LHCN-M2 (cell line): Measurements from ENCODE around the gene CTU2. TPM values are rescaled to one million over a fixed set of nuclear protein-coding genes. Genes with fewer than 3 reads are reported as not detected.

ENCODE experiments used
- DNase-seq: peaks from one replicate; pipeline ENCODE4 v3.0.0-alpha.2; 2012; ENCODE audit warnings: low read depth
- total RNA-seq: library from RNA; depleted of rRNA; stranded (reverse); fragments of >200 nt; gene quantifications from 2 replicates; pipeline ENCODE4 v1.2.3, GENCODE V29; 2014

The CTU2 gene
- total RNA-seq, 1 experiment from 2014 or later = 18.7 TPM

- DNase-seq = no peak
Observed at GRCh38 chr16:88696441-88696840, 9.9 kb upstream of the CTU2 start.

GRCh38 chr16:88697116-88697830 lies 9.0 kb upstream of the CTU2 start:
- no peak for DNase-seq

GRCh38 chr16:88697831-88698615 lies 8.3 kb upstream of the CTU2 start:
- DNase-seq = no peak

GRCh38 chr16:88698646-88699045 lies 7.7 kb upstream of the CTU2 start:
- no peak for DNase-seq

- DNase-seq = no peak
Observed at GRCh38 chr16:88699180-88699579, 7.1 kb upstream of the CTU2 start.

GRCh38 chr16:88700322-88700635 lies 6.0 kb upstream of the CTU2 start:
- no peak for DNase-seq

- DNase-seq = peak; percentile 34
Observed at GRCh38 chr16:88700636-88701482, 5.4 kb upstream of the CTU2 start.

- no peak for DNase-seq
Observed at GRCh38 chr16:88701581-88702370, 4.5 kb upstream of the CTU2 start.

- no peak for DNase-seq
Observed at GRCh38 chr16:88702371-88703210, 3.7 kb upstream of the CTU2 start.

GRCh38 chr16:88703486-88704309 lies 2.6 kb upstream of the CTU2 start:
- no peak for DNase-seq

- DNase-seq = no peak
Observed at GRCh38 chr16:88705076-88705684, 1.1 kb upstream of the CTU2 start.

- DNase-seq = no peak
Observed at GRCh38 chr16:88705801-88706228, 488 bp upstream of the CTU2 start.

- no peak for DNase-seq
Observed at GRCh38 chr16:88706965-88707826, 893 bp downstream of the CTU2 start.

GRCh38 chr16:88710556-88710955 lies 4.3 kb downstream of the CTU2 start:
- no peak for DNase-seq

- DNase-seq = no peak
Observed at GRCh38 chr16:88711750-88712340, 5.5 kb downstream of the CTU2 start.

GRCh38 chr16:88712362-88712979 lies 6.2 kb downstream of the CTU2 start:
- no peak for DNase-seq

- DNase-seq = no peak
Observed at GRCh38 chr16:88713054-88713453, 6.8 kb downstream of the CTU2 start.
